ENCODE measurements around the gene MAP3K10.

- TF ChIP-seq POLR2A (IDR thresholded peaks at IDR 0.05), result no peak
- TF ChIP-seq, protein P1, sequence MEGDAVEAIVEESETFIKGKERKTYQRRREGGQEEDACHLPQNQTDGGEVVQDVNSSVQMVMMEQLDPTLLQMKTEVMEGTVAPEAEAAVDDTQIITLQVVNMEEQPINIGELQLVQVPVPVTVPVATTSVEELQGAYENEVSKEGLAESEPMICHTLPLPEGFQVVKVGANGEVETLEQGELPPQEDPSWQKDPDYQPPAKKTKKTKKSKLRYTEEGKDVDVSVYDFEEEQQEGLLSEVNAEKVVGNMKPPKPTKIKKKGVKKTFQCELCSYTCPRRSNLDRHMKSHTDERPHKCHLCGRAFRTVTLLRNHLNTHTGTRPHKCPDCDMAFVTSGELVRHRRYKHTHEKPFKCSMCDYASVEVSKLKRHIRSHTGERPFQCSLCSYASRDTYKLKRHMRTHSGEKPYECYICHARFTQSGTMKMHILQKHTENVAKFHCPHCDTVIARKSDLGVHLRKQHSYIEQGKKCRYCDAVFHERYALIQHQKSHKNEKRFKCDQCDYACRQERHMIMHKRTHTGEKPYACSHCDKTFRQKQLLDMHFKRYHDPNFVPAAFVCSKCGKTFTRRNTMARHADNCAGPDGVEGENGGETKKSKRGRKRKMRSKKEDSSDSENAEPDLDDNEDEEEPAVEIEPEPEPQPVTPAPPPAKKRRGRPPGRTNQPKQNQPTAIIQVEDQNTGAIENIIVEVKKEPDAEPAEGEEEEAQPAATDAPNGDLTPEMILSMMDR (IDR thresholded peaks at IDR 0.05), result no peak
Measured at GRCh38 chr19:40184273-40184672, 7.0 kb upstream of the MAP3K10 start.
